GM12872 (cell line): ENCODE measurements around the gene SH3BP5.

Source experiments
- CTCF ChIP-seq: IDR thresholded peaks from 3 replicates; pipeline ENCODE4 v1.5.1; 2011; ENCODE audit warnings: low read depth, mild to moderate bottlenecking, low read length, moderate library complexity; ENCODE audit not compliant: insufficient read depth

Gene SH3BP5

GRCh38 chr3:15309662-15310335, 22.6 kb downstream of the SH3BP5 start:
- no peak for TF ChIP-seq CTCF

- TF ChIP-seq CTCF, result no peak
Observed at GRCh38 chr3:15307580-15307979, 24.8 kb downstream of the SH3BP5 start.

- no peak for TF ChIP-seq CTCF
Observed at GRCh38 chr3:15306979-15307359, 25.4 kb downstream of the SH3BP5 start.

- TF ChIP-seq CTCF, result peak; percentile 55; the same call in 2 of the 3 replicates
Observed at GRCh38 chr3:15305359-15305844, 27.0 kb downstream of the SH3BP5 start.

GRCh38 chr3:15303728-15304127, 28.7 kb downstream of the SH3BP5 start:
- TF ChIP-seq CTCF, result no peak

- TF ChIP-seq CTCF, result no peak
Observed at GRCh38 chr3:15303216-15303615, 29.2 kb downstream of the SH3BP5 start.

- TF ChIP-seq CTCF, result no peak
Observed at GRCh38 chr3:15301761-15302160, 30.6 kb downstream of the SH3BP5 start.
